GM18861 (cell line): ENCODE measurements around the gene MEMO1.
"Not testable (repeated sequence)": the region's sequence is repeated elsewhere in the genome, so short reads cannot be mapped to it uniquely, and the experiment has no call there.

Experiments
- ATAC-seq: cut with Tn5 transposase; IDR thresholded peaks from one replicate; pipeline ENCODE4 v1.9.1; 2021; ENCODE audit not compliant: unreplicated experiment

Gene MEMO1

GRCh38 chr2:31920962-31921361 lies 89.8 kb downstream of the MEMO1 start:
- no peak for ATAC-seq

DNA sequence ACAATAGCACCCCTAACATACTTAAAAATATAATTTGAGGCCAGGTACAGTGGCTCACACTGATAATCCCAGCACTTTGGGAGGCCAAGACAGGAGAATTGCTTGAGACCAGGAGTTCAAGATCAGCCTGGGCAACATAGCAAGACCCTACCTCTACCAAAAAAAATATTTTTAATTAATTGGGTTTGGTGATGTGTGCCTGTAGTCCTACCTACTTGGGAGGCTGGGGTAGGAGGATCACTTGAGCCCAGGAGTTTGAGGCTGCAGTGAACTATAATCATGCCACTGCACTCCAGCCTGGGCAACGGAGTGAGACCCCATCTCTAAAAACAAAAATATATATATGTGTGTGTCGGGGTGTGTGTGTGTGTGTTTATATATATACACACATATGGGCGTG lies 91.3 kb downstream of the MEMO1 start:
- no peak for ATAC-seq

GRCh38 chr2:31909661-31910060 lies 101.1 kb downstream of the MEMO1 start:
- no peak for ATAC-seq

DNA sequence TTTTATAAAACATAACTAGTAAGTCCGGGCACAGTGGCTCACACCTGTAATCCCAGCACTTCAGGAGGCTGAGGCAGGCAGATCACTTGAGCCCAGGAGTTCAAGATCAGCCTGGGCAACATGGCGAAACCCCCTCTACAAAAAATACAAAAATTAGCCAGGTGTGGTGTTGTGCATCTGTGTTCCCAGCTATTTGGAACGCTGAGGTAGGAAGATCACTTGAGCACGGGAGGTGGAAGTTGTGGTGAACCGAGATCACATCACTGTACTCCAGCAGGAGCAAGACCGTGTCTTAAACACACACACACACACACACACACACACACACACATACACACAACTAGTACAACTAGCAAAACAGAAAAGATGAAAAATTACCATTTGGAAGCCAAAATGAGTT lies 103.3 kb downstream of the MEMO1 start:
- ATAC-seq, result not testable (repeated sequence)

DNA sequence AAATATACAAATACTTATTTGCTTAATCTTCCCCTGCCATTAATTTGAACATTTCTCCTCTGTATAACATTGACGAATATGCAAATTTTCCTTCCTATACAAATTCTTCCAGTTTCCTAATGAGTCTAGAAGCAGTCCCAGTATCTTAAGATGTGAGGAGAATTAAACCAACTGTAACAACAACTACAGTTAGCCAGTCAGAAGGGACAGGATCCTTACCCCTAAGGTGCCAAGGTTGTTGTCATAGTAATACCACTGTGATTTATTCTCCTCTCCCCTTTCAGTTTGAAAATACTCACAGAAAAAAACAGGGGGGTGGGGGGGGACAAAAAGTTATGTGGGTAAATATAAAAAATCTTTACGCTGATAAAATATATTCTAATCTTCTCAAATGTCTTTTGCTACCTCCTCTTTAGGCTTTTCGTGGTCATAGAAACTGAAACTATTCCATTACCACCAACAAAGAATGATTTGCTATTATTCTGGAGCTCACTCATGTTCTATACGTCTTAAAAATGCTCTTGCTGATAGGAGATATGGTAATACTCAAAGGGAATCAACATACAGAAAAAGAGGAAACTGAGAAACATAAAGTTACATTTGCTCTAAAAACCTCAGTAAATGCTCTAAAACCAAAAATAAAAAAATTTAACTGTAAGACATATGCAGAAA lies 107.6 kb downstream of the MEMO1 start:
- no peak for ATAC-seq

DNA sequence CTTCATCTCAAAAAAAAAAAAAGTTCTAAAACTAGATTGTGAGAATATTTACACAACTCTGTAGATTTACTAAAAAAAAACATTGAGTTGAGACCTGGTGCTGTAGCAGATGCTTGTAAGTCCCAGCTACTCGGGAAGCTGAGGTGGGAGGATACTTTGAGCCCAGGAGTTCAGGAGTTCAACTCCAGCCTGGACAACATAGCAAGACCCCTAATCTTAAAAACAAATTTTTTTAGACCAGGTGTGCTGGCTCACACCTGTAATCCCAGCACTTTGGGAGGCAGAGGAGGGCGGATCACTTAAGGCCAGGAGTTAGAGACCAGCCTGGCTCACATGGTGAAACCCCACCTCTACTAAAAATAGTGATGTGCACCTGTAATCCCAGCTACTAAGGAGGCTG lies 108.9 kb downstream of the MEMO1 start:
- no peak for ATAC-seq

- ATAC-seq, result not testable (repeated sequence)
These were observed 110.7 kb downstream of the MEMO1 start for GRCh38 chr2:31900156-31900555.

GRCh38 chr2:31898346-31898745 lies 112.5 kb downstream of the MEMO1 start:
- ATAC-seq, result not testable (repeated sequence)

- not testable (repeated sequence) for ATAC-seq
These were observed 113.5 kb downstream of the MEMO1 start for GRCh38 chr2:31897340-31897739.

DNA sequence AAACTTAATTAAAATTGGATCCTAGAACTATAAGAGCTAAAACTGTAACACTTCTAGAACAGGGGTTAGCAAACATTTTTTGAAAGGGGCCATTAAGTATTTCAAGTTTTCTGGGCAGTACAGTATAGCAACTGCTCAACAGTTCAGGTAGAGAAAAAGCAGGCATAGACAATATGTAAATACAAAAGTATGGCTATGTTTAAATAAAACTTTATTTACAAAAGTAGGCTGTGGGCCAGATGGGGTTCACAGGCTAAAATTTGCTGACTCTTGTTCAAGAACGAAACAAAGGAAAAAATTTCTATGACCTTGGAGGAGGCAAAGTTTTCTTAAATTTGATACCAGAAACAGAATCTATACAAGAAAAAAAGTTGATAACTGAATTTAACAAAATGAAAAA lies 114.5 kb downstream of the MEMO1 start:
- no peak for ATAC-seq

DNA sequence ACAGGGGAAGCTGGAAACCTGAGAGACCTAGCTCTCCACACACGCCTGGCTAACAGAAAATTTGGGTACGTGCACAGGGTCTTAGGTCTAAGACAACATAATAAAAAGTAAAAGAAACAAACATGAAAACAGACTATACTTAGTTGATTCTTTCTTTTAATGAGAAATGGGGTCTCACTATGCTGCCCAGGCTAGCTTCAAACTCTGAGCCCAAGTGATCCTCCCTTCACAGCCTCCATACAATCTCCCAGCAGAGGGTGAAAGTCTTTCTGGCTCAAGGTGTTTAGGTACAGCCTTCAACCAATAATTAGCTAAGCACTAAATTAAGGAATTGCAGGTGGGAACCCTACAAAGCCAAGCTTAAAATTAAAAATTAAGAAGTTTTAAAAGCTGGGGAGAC lies 116.2 kb downstream of the MEMO1 start:
- no peak for ATAC-seq

GRCh38 chr2:31893094-31893493 lies 117.7 kb downstream of the MEMO1 start:
- ATAC-seq, result no peak

GRCh38 chr2:31889044-31889443 lies 121.8 kb downstream of the MEMO1 start:
- no peak for ATAC-seq

- ATAC-seq, result no peak
These were observed 122.3 kb downstream of the MEMO1 start for GRCh38 chr2:31888550-31888949.

- ATAC-seq, result peak; percentile 64
These were observed 124.1 kb downstream of the MEMO1 start for GRCh38 chr2:31886700-31887099.

GRCh38 chr2:31877008-31877407 lies 133.8 kb downstream of the MEMO1 start:
- ATAC-seq, result no peak

DNA sequence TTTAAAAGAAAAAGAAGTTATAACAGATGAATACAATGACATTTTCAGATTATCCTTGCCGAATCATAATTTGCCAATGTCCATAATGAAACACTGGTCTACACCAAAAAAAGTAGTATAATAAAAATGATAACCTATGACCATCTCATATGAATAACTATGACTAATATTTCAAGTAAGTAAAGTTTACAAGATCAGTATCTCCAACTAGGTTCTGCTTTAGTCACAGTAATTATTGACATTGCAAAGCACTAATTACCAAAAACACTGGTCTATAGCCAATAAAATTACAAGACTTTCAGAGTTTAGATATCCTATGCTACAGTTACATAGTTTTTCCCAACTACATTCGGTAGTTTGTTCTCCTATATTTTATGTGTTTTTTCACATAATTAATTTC lies 136.7 kb downstream of the MEMO1 start:
- ATAC-seq, result no peak

GRCh38 chr2:31865215-31865614 lies 145.6 kb downstream of the MEMO1 start:
- ATAC-seq, result no peak

GRCh38 chr2:31863867-31864266 lies 146.9 kb downstream of the MEMO1 start:
- ATAC-seq, result no peak

DNA sequence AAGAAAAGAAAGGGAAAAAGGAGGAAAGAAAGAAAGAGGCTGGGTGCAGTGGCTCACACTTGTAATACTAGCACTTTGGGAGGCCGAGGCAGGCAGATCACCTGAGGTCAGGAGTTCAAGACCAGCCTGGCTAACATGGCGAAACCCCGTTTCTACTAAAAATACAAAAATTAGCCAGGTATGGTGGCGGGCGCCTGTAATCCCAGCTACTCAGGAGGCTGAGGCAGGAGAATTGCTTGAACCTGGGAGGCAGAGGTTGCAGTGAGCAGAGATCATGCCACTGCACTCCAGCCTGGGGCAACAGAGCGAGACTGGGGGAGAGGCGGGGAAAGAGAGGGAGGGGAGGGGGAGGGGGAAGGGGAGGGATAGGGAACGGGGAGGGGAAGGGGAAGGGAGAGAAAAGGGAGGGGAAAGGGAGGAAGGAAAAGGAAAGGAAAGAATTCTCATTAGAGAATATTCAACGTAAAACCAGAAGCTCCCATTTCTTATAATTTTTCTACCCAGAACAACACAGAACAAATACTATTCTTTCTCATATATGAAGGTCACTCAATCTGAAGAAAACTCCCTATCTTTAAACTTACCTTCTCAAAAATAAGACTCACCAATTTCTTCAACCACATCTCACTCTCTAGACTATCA lies 147.7 kb downstream of the MEMO1 start:
- ATAC-seq, result not testable (repeated sequence)

GRCh38 chr2:31859959-31860358 lies 150.8 kb downstream of the MEMO1 start:
- no peak for ATAC-seq

DNA sequence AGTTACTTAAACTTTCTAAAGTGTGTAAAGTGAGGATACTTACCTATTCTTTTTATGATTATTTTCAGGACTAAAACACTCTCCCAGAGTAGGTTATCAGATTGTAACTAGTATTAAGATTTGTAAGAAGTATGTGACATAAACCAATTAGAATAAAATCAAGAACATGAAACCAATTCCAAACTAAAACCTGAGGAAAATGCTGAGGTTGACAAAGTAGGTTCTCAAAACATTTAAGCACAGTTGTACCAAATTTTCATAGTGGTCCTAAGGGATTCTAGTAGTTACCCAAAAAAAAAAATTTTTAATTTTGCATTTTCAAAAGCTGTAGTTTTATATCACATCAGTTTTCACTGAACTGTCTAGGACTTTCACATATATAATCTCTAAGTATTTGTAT lies 157.3 kb downstream of the MEMO1 start:
- no peak for ATAC-seq

DNA sequence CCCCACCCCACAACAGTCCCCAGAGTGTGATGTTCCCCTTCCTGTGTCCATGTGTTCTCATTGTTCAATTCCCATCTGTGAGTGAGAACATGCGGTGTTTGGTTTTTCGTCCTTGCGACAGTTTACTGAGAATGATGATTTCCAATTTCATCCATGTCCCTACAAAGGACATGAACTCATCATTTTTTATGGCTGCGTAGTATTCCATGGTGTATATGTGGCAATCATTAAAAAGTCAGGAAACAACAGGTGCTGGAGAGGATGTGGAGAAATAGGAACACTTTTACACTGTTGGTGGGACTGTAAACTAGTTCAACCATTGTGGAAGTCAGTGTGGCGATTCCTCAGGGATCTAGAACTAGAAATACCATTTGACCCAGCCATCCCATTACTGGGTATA lies 168.7 kb downstream of the MEMO1 start:
- not testable (repeated sequence) for ATAC-seq
